C1 segment of cervical spinal cord (tissue), 14 donors: ENCODE measurements around the gene TRIM7.
"Not testable (repeated sequence)": the region's sequence is repeated elsewhere in the genome, so short reads cannot be mapped to it uniquely, and the experiment has no call there.

ENCODE experiments used
- DNase-seq, 14 donors: peaks; one replicate each; lab custom pipeline; 2025; lab: John Stamatoyannopoulos, UW

Gene TRIM7

GRCh38 chr5:181212934-181213333 lies 7.9 kb upstream of the TRIM7 start:
- no peak for DNase-seq

GRCh38 chr5:181212080-181212479 lies 7.1 kb upstream of the TRIM7 start:
- no peak for DNase-seq

GRCh38 chr5:181211208-181211607 lies 6.2 kb upstream of the TRIM7 start:
- DNase-seq = no peak

GRCh38 chr5:181210698-181211097 lies 5.7 kb upstream of the TRIM7 start:
- DNase-seq = not testable (repeated sequence)

GRCh38 chr5:181210148-181210547 lies 5.2 kb upstream of the TRIM7 start:
- not testable (repeated sequence) for DNase-seq

- not testable (repeated sequence) for DNase-seq
These were observed 4.0 kb upstream of the TRIM7 start for GRCh38 chr5:181209006-181209405.

- no peak for DNase-seq
These were observed 2.9 kb upstream of the TRIM7 start for GRCh38 chr5:181207960-181208253.

GRCh38 chr5:181207214-181207959 lies 2.4 kb upstream of the TRIM7 start:
- no peak for DNase-seq

- no peak for DNase-seq
These were observed 1.0 kb upstream of the TRIM7 start for GRCh38 chr5:181205761-181206649.

- no peak for DNase-seq
These were observed 727 bp downstream of the TRIM7 start for GRCh38 chr5:181204113-181204825.

- no peak for DNase-seq
These were observed 1.3 kb downstream of the TRIM7 start for GRCh38 chr5:181203777-181204112.

GRCh38 chr5:181203093-181203711 lies 1.8 kb downstream of the TRIM7 start:
- DNase-seq = no peak

- DNase-seq = no peak
These were observed 4.2 kb downstream of the TRIM7 start for GRCh38 chr5:181200816-181201215.

GRCh38 chr5:181199881-181200638 lies 4.9 kb downstream of the TRIM7 start:
- DNase-seq = no peak

GRCh38 chr5:181198905-181199519 lies 6.0 kb downstream of the TRIM7 start:
- DNase-seq = no peak

GRCh38 chr5:181198106-181198685 lies 6.8 kb downstream of the TRIM7 start:
- DNase-seq = no peak

GRCh38 chr5:181197326-181197951 lies 7.6 kb downstream of the TRIM7 start:
- DNase-seq = no peak

GRCh38 chr5:181195249-181195761 lies 9.7 kb downstream of the TRIM7 start:
- DNase-seq = no peak

GRCh38 chr5:181194489-181195248 lies 10.3 kb downstream of the TRIM7 start:
- DNase-seq = no peak
